Fibroblast of lung (primary cell): ENCODE measurements around the gene RASSF3.

Experiments
- CTCF ChIP-seq, 2 donors: IDR thresholded peaks in 1 of 2; conservative IDR thresholded peaks in 1 of 2; 1 replicate in 1 of 2; 2 replicates in 1 of 2; pipeline ENCODE4 v1.5.1; 2011 to 2012; ENCODE audit warnings: low read length in 2 of 2, control low read depth in 1 of 2, inconsistent platforms in 1 of 2, low read depth in 1 of 2, mild to moderate bottlenecking in 1 of 2
- EZH2 ChIP-seq: IDR thresholded peaks from 2 replicates; pipeline ENCODE4 v1.5.1; 2012; ENCODE audit warnings: low read length, control low read depth, mild to moderate bottlenecking; ENCODE audit errors: missing control alignments

- TF ChIP-seq EZH2 (no peak), CTCF (conservative IDR thresholded peaks at IDR 0.05 in 1 of 2, IDR thresholded peaks at IDR 0.05 in 1 of 2; ENCODE audit: low read depth in 1 of 2, low read length in 2 of 2) (no peak)
Observed at GRCh38 chr12:64652346-64652745, 42.1 kb downstream of the RASSF3 start.
